Fibroblast of skin of back (primary cell): Measurements from ENCODE around the gene ENPP1.
"Not testable (repeated sequence)": the region's sequence is repeated elsewhere in the genome, so short reads cannot be mapped to it uniquely, and the experiment has no call there.

Source experiments
- DNase-seq: peaks from one replicate; pipeline ENCODE4 v3.0.0-alpha.2; 2013

ENPP1 gene

DNA sequence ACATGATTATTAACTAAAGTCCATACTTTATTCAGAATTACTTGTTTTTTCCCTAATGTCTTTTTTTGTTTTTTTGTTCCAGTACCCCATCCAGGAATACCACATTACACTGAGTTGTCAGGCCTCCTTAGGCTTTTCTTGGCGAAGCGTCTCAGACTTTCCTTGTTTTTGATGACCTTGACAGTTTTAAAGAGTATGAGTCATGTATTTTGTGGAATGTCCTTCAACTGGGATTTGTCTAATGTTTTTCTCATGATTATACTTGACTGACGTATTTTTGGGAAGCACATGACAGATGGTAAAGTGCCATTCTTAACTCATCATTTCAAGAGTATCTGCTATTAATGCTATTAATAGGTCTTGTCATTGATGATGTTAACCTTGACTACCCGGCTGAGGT is 23.6 kb downstream of the ENPP1 start:
- DNase-seq: peak; percentile 62

DNA sequence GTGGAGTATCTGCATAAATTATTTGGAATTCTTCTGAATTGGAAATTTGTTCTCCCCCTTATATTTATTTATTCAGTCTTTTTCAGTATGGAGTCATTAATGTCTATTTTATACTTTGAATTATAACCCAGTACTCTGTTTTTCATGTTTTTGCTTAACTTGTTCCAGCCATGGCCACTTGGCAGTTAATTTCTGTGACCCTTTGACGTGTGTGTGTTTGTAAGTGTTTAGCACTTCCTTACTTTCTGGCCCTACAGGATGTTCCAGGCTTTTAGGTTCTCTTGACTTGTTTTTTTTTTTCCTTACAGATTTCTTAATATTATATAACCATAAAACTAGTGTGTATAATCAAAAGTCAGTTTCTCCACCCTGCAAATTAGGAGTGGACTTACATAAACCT is 24.1 kb downstream of the ENPP1 start:
- DNase-seq: no peak

DNA sequence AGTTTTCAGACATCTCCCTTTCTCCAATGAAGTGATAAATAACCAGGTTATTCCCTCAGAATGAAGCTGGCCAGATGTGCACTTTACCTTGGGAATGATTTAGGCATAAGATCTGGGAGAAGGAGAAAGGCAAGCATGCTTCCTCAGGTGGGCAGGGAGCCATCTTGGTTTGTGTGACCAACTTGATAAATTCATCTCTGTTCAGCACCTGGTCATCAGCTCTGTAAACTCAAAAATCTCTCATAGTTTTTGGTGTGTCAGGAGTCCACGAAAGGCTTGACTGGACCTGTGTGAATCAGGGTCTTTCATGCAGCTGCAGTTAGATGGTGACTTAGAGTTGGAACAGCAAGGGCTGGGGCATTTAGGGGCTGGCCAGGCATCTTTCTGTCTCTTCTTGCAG is 24.5 kb downstream of the ENPP1 start:
- DNase-seq: no peak

DNA sequence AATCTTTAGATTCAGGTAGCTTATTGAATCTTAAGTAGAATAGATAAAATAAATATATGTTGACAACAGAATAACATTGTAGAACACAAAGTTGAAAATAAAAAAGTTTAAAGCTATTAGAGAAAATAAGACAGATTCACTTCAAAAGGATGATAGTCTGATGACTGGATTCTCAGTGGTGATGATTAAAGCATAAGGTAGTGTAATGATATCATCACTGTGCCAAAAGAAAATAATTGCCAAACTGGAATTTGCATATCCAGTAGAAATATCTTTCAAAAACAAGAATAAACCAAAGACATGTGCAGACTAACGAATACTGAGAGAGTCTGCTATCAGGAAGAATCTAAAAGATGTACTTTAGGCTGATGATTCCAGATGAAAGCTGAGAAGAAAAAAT is 30.2 kb downstream of the ENPP1 start:
- no peak for DNase-seq

DNA sequence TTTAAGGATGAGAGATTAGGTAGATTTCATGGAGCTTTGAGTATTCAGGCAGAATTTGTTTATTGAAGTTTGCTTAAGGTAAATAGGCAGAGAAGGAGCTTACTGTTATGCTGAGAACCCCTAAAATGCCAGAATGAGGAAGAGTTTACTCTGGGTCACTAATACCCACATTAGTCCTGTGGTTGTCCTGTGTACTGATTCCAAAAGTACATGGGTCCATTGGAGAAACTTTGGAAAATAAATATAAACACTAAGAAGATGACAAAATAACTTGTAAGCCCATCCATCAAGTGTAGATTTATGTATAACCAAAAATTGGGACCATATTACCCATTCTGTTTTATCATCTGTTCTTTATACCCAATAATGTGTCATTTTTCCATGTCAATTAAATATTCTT is 31.6 kb downstream of the ENPP1 start:
- no peak for DNase-seq

DNA sequence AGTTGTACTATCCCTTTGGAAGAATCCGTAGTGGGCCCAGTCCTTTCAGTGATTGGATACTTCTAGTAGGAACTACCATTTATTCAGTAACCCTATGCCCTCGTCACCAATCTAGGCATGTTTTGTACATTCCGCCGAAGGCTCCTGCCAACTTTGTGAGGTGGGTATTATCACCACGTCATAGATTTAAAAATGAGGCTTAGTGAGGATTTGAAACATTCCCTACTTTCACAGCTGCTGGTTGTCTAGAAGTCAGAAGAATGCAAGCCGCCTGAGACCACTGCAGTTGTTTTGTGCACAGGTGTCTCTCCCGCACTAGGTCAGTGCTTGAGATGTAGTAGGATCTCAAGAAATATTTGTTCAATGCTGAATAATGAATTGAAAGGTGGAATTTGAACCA is 32.6 kb downstream of the ENPP1 start:
- no peak for DNase-seq

DNA sequence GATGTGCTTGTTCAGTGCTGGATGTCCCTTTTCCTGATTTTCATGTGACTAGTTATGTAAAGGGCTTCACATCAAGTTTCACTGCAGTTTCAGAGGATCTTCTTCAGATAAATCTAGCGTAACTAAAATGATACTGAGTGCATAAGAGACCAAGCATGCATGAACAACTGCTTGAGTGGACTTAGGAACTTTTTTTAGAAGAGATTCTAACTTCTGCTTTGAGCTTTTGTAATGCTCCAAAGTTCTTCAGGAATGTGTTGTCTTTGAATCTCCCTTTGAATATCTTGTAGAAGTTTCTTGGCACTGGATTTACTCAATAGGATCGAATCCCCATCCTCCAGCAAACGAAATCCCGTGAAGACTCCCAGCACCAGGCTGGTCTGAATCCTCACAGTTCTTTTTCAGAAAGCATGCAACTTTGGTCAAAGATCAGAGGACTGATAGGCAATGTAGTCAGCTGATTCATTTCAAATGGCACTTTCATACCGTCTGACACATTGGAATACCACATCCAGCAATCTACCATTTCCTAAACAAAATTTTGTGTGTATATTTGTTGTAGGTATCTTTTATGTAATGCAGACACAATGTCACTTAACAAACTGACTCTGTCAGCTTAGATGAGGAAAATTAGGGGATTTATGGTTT is 33.2 kb downstream of the ENPP1 start:
- no peak for DNase-seq

DNA sequence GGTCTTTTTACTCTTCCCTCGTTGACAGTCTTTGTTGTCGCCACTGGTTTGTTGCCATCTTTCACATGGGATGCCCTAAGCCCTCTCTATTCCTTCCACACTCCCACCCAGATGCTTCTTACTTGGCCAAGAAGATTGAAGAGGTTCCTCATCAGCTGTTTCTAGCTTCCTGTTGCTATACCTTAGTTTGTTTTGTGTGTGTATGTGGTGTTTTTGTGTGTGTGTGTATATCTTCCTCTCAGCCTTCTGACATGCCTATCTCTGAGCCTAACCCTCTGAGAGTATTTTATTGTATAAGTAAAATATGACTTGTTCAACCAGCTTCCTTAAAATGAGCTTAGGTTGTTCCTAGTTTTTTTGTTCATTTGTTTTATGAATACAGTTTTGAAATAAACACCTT is 35.9 kb downstream of the ENPP1 start:
- DNase-seq: no peak

DNA sequence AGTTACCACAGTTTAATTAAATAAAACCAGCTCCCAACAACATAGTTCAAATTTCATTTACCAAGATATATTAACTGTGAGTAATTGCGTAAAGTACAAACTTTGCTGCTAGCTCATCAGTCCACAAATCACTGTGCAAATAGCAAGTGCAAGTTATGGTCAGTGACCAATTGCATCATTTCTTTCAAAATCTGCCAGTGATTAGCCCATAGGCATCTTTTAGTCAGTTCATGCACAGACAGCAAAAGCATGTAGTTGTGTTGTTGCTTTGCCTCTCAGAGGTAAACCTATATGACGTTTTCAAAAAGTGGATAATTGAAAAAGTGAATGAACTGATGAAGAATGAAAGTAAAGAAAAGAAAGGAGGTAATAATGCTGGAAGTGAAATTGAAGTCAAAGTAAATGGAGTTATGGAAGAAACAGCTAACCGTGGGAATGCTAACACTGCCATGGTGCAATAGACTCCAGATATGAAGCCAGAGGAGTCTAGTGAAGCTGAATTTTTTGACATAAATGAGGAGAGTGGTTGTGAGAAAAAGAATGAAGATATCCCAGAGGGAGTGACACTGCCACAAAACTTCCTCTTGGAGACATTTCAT is 36.5 kb downstream of the ENPP1 start:
- no peak for DNase-seq

DNA sequence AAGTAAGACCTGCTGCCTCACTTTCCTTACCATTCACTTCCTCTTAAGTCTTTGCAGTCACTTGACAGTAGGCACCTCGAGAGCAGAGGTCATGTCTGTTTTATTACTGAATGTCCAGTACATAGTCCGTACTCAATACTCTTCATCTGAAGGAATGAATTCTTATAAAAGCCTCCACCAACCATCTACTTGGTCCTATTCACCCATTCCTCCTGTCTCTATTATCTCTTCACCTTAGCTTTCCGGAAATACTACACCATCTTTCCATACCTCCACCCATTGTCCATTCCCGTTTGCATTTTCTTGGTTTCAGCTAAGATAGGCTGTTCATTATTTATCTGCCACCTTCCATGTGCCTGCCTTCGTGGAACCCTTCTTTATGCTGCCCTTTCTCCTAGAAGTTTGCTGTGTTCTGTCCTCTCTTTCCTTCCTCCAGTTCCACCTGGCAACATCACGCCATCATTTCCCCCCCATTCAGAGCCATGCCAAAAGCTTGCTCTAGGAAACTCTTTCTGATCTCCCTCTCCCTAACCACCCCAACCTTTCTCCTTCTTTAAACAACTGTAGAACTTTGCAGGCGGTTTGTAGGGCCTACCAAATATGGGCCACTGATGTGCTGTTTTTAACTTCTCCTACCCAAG is 38.3 kb downstream of the ENPP1 start:
- DNase-seq: no peak

DNA sequence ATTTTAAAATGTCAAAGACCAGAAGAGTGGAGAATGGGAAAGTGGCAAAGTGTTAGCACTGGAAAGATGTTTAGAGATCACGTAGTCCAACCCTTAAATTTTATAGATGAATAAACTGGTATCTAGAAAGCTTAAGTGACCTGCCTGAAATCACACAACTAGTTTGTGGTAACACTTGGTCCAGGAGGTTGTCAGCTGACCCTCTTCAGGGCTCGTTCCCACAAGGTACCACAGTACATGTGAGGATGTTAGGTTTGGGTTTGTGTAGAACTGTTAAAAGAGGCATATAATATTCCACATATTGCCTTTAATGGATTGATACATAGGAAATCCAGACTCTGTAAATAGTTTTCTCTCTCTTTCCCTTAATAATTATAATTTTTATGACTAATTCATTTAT is 39.1 kb downstream of the ENPP1 start:
- DNase-seq: no peak

DNA sequence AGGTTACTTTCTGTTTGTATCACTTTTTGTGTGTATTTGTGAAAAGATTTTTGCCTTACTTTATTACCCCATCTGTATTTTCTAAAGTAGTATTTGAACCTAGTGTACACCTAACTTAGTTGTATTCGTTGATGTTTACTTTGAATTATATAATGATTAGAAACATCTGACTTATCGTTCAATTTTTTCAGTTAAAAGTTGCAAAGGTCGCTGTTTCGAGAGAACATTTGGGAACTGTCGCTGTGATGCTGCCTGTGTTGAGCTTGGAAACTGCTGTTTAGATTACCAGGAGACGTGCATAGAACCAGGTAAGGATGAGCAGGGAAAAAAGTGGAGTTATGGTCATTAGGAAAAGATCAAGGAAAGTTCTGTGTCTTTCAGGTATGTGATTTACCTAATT is 42.0 kb downstream of the ENPP1 start:
- no peak for DNase-seq

DNA sequence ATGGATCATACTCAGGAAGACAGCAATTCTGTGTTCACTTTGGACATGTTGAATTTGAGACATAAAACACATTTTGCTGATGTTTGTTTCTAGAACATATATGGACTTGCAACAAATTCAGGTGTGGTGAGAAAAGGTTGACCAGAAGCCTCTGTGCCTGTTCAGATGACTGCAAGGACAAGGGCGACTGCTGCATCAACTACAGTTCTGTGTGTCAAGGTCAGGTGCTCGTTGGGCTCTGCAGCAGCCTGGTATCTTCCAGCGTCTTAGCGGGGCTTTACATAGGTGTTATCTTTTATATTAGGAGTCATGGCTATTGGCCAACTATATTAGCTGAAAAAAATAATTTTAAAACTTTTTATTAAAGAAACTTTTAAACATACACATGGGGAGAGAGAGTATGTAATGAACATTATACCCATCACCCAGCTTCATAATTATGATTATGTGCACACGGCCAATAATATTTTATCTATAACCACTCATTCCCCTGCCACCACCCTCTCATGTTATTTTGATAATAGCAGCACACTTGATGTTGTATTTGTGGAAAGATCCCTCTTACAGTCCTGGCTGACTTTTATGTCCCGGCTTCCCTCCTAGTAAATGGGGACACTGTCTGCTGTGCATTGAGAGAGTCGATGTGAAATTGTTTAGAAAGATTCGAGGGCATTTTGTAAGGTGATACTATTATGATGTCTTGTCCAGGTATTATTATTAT is 43.4 kb downstream of the ENPP1 start:
- no peak for DNase-seq

DNA sequence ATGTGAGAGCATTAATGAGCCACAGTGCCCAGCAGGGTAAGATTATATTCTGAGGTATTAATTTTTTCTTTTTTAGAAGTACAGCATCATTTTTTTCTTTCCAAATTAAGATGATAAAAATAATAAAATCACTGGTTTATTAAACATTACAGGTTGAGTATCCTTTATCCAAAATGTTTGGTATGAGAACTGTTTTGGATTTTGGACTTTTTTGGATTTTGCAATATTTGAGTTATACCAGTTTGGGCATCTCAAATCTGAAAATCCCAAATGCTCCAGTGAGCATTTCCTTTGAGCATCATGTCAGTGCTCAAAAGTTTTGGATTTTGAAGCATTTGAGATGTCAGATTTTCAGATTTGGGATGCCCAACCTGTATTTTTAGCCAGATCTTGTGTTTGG is 44.4 kb downstream of the ENPP1 start:
- no peak for DNase-seq

DNA sequence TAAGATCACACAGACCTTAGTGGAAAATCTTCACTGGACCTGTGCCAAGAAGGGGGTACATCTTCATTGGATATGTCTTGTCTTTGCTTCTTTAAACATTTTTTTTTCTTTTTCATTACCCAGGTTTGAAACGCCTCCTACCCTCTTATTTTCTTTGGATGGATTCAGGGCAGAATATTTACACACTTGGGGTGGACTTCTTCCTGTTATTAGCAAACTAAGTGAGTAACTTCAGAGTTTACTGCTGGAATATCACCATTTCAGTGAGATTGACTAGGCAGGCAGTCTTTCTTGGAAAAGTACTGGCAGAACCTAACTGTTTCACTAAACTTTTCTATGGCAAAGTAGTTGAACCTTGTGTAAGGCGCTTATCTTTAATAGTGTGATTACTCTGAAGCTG is 47.0 kb downstream of the ENPP1 start:
- DNase-seq: no peak

DNA sequence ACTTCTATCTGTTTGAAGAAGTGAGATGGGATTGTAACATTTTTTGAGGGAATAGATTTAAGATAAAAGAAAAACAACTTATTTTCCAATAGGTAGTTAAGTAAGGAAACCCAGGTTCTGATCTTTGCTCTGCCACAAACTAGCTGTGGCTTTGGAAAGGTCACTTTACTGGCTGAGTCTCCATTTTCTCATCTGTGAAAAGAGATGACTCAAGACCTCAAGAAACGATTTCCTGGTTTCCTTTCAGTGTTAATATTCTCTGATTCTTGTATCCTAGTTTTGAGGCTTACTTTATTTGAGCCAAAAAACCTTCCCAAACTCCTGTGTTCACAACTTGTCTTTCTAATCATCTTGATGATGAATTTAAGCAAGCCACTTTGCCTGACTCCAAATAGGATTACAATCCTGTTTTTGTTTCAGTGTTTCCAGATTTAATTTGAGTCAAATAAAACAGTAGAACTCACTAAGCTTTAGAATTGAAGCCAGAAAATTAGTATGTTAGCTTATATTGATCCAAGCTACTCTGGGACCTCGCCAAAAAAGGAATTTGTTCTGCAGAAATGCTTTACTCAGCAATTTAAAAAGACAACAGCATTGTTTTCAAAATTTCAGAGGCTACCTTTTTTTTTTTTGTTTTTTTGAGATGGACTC is 51.1 kb downstream of the ENPP1 start:
- DNase-seq: peak; percentile 27

DNA sequence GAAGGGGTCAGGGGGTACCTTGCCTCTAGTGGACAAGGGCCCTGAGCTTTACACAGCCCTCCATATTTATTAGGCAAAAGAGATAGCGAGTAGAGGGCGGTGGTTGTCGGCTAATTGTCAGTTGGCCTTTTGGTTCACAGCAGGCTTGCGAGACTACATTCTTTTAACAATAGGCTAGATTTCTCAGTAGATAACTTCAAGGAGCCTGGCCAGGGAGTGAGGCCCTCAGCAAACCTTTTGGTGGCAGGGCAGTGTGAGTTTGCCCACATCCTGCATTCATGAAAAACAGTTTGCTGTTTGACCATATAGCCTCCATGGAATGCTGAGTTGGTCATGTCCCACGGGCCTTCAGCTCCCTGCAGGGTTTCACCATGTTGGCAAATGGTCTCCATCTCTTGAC is 51.8 kb downstream of the ENPP1 start:
- DNase-seq: not testable (repeated sequence)

DNA sequence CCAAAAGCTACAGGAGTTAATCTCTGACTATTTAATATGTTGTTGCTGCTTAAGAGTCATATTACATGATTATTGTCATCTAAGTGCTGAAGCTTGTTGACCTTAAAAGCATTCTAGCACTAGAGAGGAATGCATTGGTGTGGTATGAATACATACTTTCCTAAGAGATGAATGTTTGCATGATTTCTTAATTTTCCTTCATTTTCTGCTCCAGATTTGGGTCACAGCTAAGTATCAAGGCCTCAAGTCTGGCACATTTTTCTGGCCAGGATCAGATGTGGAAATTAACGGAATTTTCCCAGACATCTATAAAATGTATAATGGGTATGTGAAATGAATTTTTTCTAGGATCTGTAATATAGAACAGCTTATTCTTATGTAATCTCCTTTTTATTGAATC is 53.6 kb downstream of the ENPP1 start:
- DNase-seq: peak; percentile 73

DNA sequence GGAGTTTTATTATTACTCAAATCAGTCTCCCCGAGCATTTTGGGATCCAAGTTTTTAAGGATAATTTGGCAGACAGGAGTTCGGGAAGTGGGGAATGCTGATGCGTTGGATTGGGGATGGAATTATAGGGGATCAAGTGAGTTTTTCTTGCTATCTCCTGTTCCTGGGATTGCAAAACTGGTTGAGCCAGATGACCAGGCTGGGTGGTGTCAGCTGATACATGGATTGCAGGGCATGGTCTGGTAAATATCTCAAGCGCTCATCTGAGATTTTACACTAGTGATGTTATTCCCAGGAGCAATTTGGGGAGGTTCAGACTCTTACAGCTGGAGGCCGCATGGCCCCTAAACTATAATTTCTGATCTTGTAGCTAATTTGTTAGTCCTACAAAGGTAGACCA is 54.7 kb downstream of the ENPP1 start:
- no peak for DNase-seq

DNA sequence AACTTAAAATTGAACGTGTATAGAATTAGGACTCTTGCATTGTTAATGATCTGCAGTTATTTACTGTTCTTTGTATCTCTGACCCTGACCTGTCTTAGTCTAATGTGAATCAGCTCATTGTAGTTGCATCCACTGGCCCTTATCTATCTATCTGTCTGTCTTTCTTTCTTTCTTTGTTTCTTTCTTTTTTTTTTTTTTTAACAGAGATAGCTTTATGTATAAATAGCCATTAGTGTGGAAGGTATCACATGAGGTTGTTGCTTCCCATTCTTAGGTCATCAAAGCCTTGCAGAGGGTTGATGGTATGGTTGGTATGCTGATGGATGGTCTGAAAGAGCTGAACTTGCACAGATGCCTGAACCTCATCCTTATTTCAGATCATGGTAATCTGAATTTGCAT is 59.9 kb downstream of the ENPP1 start:
- DNase-seq: peak; percentile 18

DNA sequence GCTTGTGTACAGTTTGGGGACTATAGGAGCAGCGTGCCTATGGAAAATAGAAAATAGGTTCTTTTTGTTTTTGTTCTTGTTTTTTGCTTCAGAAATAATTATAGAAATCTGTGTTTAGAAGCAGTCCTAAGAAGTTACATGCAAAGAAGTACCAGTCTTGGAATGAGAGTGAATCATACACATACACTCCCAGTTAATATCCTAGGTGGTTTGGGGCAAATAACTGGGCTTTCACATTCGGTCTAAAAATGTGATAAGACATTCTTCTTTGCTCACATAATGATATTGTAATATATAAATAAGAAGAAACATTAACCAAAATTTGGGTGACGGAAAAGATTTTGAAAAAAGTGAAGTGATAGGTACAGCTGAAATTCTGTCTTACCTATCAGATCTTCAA is 61.0 kb downstream of the ENPP1 start:
- peak; percentile 12 for DNase-seq

DNA sequence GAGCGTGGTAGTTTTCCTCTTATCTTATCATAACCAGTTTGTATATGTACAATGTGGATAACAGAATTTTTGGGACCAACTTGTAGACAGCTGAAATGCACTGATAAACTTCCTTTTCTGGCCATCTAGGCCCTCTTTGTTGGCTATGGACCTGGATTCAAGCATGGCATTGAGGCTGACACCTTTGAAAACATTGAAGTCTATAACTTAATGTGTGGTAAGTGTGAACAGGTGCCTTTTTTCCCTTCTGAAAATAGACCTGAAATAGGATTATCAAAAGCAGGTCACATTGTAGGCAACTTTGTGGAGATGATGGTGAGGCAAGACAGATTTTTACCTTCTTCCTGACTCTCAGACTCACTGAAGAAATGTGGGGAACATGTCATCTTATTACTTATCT is 67.8 kb downstream of the ENPP1 start:
- DNase-seq: no peak

DNA sequence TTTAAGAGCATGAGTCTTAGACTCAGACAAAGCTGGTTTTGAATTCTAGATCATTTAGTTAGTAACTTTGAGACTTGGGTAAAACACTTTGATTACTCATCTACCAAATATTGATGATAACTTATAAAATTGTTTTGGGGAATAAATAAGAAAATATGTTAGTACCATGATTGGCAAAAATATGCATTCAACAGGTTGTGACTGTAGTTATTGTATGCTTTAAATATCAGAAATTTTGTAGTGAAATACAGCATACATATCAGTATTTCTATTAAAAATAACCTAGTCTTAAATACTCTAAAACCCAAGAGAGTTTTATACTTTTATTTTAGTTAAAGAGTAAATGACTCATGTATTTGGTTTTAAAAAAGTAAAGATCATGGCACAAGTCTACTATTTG is 68.7 kb downstream of the ENPP1 start:
- no peak for DNase-seq
